Measurements from ENCODE around the gene C19orf85.
"Not testable (repeated sequence)": the region's sequence is repeated elsewhere in the genome, so short reads cannot be mapped to it uniquely, and the experiment has no call there.

Gene C19orf85

GRCh38 chr19:55436847-55437246, 27.7 kb downstream of the C19orf85 start:
- DNase-seq = no peak

DNA sequence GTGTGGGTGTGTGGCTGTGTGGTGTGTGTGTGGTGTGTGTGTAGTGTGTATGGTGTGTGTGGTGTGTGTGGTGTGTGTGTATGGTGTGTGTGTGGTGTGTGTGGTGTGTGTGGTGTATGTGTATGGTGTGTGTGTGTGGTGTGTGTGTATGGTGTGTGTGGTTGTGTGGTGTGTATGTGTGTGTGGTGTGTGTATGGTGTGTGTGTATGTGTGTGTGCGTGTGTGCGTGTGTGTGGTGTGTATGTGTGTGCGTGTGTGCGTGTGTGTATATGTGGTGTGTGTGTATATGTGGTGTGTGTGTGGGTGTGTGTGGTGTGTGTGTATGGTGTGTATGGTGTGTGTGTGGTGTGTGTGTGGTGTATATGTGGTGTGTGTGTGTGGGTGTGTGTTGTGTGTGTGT, 29.5 kb downstream of the C19orf85 start:
- no peak for DNase-seq

GRCh38 chr19:55434356-55434919, 30.1 kb downstream of the C19orf85 start:
- DNase-seq = no peak

- no peak for DNase-seq
Measured at GRCh38 chr19:55433292-55433691, 31.3 kb downstream of the C19orf85 start.

- DNase-seq = no peak
Measured at GRCh38 chr19:55432241-55432959, 32.2 kb downstream of the C19orf85 start.

DNA sequence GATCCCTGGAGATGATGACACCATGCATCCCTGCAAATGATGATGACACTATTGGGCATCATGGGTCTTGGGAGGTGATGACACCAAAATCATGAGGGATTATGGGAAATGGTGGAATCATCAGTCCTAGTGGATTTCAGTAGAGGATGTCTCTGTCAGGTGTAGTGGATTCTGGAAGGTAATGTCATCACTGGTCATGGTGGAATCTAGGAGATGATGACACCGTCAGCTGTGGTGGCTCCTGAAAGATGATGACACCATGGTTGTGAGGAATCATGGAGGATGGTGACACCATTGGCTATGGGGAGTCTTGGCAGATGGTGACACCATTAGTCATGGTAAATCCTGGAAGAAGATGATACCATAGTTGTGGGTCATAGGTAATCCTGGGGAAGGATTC, 33.4 kb downstream of the C19orf85 start:
- DNase-seq = no peak

GRCh38 chr19:55426042-55426441, 38.5 kb downstream of the C19orf85 start:
- no peak for DNase-seq

DNA sequence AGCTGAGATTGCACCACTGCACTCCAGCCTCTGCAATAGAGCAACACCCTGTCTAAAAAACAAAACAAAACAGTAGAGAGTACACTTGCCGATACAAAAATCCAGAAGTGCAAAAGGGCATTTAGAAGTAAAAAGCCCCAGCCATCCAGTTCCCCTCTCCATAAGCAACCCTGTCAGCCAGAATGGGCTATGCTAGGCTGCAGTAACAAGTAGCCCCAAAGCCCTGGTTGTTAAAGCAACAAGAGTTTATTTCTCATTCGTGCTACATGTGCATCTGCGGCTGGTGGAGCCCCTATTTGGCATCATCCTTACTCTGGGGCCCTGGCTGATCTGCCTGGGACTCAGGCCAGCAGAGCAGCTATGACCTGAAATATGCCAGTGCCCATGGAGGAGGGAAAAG, 40.0 kb downstream of the C19orf85 start:
- DNase-seq = no peak

- no peak for DNase-seq
Measured at GRCh38 chr19:55423225-55424005, 41.1 kb downstream of the C19orf85 start.

DNA sequence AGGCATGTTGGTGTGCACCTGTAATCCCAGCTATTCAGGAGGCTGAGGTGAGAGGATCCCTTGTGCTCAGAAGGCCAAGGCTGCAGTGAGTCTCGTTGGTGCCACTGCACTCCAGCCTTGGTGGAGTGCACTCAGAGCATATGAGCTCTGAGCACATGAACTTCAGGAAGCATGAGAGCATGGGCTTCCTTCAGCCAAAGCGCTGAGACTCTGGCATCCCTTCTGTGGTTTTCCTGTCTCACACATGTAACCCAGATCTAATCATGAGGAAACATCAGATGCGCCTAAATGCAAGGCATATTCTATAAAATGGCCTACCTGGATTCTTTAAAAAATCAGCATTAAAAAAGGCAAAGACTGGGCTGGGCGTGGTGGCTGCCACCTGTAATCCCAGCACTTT, 43.3 kb downstream of the C19orf85 start:
- DNase-seq = not testable (repeated sequence)

DNA sequence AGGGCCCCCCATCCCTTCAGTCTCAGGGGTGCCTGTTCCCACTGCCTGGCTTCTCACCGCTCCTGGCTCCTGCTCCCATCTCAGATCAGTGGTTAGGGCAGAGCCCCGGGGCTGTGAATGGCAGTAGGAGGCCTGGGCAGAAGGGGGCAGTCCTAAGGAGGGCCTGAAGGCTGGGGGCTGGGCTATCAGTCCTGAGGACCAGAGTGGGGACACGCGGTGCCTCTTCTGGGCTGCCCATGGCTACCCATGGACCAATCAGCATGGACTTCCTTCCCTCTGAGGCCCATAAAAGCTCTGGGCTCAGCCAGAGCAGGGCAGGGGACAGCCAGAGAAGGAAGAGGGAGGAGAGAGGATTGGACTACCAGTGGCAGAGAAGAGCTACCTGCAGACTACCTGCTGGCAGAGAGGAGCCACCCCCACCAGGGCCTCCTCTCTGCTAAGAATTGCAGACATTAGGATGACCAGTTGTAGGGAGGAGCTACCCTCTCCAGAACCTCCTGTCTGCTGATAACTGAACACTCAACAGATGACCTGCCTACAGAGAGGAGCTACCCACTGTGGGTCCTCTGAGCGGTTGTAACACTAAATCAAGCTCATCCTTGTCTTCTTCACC, 44.8 kb downstream of the C19orf85 start:
- no peak for DNase-seq

GRCh38 chr19:55419103-55419502, 45.4 kb downstream of the C19orf85 start:
- no peak for DNase-seq

- no peak for DNase-seq
Measured at GRCh38 chr19:55418185-55418584, 46.4 kb downstream of the C19orf85 start.
